Renal pelvis (tissue), 4 donors: ENCODE data around the gene B3GNT9. TPM values are rescaled to one million over a fixed set of nuclear protein-coding genes. Genes with fewer than 3 reads are reported as not detected.

Experiments used
- DNase-seq: peaks from one replicate; pipeline ENCODE4 v3.0.0-alpha.2; 2013
- polyA plus RNA-seq, 3 donors: library from polyadenylated mRNA; unstranded; fragments of 120-200 nt; gene quantifications; one replicate each; pipeline ENCODE4 v1.2.1, GENCODE V29; 2013; ENCODE audit not compliant: insufficient read length in 3 of 3

B3GNT9 gene
- polyA plus RNA-seq, 3 donors = 8.1 to 11.9 (median 8.2) TPM

DNA sequence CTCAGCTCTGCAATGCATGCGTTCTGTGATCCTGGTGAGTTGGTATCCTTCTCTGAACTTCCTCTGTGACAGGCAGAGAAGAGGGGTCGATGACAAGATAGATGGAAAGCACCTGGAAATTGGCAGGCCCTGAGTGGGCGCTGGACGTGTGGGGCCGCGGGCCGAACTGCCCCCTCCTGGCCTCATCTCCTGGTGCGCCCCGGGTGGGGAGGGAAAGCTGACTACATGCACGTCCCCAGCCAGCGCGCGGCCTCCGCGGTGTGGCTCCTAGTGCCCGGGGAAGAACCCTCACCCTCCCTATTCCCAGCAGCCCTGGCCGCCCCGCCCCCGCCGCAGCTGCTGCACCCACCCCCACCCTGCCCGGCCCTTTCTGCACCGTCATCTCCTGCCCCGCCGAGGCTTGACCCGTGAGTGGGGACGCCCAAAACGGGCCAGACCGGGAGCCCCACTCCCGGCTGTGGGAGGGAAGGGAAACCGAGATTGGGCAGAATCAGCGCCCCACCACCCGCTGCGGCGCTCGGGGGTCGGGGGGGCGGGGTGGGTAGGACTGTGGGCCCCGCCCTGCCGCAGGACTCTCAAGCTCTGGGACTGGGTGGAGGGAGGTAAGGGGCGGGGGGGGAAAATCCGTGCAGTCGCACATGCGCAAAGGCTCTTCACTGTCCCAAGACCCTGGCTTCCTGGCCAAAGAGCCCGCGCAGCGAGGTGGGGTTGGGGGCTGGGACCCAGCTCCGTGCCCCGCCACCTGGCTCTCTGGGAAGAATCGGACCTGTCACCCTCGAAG, 19.6 kb upstream of the B3GNT9 start, which contains the start of gene NOL3:
Gene NOL3, plus strand, starts transcription at position 371 of the 781 bp plus-strand sequence.
- no peak for DNase-seq

DNA sequence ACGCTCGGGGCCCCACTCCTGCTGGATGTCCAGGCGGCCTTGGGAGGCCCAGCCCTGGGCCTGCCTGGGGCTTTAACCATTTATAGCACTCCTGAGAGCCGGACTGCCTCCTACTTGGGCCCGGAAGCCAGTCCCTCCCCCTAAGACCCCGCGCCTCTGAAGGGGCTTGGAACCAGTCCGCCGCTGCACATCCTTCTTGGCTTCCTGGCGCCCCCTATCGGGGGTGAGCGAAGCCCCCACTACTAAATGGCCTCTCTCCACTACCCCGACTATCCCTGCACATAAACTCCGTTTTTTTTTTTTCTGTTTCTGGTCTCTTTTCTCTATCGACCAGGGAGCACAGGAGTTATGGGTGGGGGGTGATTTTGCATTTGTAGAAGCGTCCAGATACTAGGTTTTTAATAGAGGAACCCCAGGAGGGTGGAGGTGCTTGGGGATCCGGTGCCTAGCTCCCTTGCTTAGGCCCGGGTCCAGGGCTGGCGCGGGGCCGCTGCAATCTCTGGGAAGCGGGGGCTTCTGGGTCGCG, 18.9 kb upstream of the B3GNT9 start:
- no peak for DNase-seq

DNA sequence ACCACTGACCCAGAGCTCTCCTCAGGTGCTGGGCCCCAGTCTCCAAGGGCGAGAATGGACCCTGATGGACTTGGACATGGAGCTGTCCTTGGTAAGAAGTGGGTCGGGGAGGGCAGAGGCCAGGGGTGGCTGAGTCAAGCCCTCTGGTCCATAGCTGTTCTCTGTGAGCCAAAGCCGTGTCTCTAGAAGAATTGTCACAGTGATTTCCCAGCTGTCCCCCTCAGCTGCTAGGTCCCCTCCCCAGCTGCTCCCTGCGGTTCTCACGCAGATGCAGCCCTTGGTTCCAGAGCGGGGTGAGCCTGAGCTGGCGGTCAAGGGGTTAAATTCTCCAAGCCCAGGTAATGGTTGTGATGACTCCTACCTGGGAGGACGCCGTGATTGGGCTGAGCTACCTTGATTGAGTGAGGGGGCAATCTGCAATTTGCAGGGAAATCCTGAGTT, 18.2 kb upstream of the B3GNT9 start:
- no peak for DNase-seq

DNA sequence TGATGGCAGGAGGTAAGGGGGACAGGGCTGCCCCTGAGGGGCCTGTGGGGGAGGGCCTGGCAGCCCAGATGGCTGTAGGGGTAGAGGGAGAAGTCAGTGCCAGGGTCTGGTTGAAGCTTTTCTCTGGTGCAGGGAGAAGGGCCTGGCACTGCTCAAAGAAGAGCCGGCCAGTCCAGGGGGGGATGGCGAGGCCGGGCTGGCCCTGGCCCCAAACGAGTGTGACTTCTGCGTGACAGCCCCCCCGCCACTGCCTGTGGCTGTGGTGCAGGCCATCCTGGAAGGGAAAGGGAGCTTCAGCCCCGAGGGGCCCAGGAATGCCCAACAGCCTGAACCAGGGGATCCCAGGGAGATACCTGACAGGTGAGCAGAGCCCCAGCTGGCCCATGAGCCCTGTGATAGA, 16.8 kb upstream of the B3GNT9 start:
- DNase-seq = no peak

DNA sequence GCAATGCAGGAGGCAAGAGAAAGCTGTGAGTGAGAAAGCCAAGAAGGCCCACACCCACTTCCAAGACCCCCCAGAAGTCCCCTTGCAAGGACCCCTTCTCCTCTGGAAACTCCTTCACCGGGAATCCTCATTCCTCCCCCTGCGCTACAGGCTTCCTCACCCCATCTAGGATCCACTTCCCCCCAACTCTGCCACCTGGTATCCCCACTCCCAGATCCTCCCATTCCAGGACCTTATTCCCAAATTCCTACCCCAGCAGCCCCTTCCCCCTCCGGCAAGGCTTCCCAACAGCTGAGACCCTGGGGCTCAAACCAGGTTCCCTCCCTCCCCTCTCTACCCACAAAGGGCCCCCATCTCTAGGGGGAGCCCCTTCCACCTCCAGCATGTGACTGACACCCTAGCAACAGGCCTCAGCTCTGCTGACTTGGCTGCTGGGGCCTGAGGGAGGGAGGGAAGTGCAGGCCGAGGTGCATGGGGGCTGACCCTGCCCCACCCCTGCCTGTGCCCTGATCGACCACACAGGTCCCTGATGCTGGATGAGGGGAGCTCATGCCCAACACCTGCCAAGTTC, 15.9 kb upstream of the B3GNT9 start:
- DNase-seq = no peak

DNA sequence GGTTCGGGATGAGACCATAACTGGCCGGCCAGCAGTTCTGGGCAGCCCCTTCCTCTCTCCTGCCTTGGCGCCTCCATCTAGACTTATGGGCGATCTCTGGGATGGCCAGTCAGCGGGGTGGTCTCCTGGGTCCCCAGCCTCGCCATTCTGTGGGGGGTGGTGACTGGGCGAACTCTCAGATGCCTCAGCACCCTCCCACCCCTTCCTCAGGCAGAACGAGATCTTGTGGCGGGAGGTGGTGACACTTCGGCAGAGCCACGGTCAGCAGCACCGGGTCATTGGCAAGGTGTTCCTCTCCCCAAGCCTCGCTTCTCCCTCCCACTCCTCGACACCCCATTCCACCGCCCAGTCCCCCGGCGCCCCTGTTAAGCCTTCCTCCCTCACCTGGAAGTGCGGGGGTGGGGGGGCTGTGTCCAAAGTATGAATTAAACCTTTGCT, 15.3 kb upstream of the B3GNT9 start:
- DNase-seq = no peak

DNA sequence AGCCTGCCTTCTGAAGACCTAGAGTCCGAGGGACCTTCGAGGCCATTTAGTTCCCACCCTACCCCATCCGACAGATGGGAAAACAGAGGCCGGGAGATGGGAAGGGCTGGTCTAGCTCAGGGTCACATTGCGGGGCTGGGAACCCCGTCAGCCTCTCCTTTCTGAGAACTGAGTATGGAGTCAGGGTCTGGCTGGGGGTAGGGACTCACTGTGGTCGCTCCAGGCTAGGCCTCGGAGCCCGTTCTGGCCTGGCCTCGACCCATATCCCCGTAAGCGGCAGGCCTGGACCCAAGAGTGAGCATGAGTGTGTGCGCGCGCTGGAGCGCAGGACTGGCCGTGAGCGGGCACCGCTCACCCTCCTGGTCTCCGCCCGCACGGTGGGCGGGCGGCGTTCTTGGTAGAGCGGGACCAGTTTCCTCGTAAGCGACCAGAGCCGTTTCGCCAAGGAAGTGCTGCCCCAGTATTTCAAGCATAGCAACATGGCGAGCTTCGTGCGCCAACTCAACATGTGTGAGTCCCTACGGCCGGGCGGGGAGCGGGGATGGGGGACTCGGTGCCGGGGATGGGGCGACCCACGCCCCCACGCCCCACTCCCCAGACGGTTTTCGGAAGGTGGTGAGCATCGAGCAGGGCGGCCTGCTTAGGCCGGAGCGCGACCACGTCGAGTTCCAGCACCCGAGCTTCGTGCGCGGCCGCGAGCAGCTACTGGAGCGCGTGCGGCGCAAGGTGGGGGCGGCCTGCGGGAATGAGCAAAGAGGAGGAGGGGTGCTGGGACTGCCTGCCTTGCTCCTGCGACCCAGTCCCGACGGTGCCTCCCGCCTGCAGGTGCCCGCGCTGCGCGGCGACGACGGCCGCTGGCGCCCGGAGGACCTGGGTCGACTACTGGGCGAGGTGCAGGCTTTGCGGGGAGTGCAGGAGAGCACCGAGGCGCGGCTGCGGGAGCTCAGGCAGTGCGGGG, 14.6 kb upstream of the B3GNT9 start:
- DNase-seq = no peak

DNA sequence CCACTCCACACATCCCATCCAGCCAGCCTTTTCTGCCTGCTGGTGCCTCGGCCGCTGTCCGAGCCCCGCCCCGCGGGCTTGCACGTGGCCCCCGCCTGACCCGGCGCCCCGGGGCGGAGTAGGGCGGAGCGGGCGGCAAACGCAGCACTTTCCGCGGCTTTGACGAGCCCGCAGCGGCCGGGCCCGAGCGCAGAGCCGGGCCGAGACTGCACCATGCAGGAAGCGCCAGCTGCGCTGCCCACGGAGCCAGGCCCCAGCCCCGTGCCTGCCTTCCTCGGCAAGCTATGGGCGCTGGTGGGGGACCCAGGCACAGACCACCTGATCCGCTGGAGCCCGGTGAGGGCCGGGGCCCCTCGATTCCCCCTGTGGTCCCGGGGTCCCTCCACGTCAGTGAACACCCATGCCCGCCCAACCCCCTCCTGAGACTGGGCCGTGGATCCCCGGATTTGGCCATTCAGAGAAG, 13.8 kb upstream of the B3GNT9 start, which contains the start of gene HSF4:
Gene HSF4, plus strand, starts transcription at position 147 of the 463 bp plus-strand sequence. Its CDS starts 67 bp downstream, at position 214.
- no peak for DNase-seq

DNA sequence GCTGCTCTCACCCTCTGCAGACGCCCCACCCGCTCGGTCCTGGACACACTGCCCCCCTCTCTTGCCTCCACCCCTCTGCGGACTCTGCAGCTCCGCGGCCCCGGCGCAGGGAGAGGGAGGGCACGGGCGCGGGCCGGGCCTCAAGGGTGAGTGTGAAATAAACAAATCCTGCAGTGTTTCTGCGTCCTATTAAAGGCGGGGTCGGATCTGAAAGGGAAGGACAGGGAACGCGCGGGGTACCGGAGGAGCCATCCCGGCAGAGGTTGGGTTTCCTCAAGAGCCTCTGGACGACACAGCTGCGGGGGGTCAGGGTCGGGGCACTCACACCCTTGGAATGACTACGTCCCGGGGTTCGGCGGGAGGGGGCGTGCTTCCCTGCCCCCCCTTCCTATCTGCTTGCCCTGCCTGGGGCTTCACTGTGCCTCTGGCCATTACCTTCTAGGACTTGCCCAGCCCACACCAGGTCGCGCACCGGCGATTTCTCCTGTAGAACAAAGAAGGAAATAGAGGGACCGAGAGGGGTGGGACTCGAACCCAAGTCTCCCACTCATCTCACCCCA, 13.3 kb upstream of the B3GNT9 start:
- no peak for DNase-seq

DNA sequence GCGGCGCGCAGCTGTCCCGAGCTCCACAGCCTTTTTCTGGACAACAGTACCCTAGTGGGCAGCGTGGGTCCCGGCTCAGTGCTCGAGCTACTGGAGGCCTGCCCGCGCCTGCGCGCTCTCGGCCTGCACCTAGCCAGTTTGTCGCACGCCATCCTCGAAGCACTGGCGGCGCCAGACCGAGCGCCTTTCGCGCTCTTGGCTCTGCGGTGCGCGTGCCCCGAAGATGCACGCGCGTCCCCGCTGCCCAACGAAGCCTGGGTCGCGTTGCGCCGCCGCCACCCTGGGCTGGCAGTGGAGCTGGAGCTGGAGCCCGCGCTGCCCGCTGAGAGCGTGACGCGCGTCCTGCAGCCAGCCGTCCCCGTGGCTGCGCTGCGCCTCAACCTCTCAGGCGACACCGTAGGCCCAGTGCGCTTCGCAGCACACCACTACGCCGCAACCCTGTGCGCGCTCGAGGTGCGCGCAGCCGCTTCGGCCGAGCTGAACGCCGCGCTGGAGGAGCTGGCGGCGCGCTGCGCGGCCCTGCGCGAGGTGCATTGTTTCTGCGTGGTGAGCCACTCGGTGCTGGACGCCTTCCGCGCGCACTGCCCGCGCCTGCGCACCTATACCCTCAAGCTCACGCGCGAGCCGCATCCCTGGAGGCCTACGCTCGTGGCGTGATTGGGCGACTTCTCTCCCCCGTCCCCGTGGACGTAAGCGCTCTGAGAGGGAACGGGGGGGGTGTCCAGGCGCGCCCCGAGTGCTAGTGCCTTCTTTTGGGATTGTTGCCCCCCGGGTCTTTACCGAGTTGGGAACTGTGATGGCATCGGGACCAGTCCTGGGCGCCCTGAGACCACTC, 12.6 kb upstream of the B3GNT9 start:
- DNase-seq = no peak

DNA sequence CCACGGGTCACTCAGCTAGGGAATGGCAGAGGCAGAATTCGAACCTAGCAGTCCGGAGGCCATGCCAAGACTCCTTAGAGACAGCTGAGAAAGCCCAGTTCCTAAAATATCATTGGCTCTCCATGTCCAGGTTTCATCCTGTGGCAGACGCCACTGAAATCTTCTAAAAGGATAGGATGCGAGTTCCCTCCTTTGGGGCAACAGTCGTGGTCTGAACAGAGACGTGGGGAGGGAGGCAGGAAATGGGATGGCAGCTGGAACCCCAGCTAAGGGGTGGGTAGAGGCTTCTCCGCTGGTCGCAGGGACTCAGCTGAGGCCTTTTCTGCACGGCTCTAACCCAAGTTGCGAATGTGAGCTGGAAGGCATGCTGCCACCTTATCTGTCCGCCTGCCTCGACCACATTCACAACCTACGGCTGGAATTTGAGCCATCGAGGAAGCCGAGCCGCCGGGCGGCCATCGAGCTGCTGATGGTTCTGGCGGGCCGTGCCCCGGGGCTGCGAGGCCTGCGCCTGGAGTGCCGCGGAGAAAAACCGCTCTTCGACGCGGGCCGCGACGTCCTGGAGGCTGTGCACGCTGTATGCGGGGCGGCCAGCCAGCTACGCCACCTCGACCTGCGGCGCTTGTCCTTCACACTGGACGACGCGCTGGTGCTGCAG, 11.8 kb upstream of the B3GNT9 start:
- DNase-seq = no peak

DNA sequence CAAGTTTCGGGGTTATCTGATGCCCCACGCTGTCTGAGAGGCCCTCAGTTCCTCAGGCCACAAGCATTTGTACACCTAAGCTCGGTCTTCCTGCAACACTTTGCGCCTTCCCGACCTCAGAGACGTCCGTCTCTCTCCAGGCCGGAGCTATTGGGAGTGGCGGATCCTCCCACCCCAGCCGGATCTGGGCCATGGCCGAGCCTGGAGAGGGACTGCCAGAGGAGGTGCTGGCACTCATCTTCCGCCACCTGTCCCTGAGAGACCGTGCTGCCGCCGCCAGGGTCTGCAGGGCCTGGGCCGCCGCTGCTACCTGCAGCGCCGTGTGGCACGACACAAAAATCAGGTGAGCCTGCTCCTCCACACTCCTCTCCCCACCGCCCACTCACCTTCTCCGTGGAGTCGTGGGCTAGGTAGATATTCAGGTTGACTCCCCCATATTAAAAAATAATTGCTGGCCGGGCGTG, 10.8 kb upstream of the B3GNT9 start:
- DNase-seq = no peak

DNA sequence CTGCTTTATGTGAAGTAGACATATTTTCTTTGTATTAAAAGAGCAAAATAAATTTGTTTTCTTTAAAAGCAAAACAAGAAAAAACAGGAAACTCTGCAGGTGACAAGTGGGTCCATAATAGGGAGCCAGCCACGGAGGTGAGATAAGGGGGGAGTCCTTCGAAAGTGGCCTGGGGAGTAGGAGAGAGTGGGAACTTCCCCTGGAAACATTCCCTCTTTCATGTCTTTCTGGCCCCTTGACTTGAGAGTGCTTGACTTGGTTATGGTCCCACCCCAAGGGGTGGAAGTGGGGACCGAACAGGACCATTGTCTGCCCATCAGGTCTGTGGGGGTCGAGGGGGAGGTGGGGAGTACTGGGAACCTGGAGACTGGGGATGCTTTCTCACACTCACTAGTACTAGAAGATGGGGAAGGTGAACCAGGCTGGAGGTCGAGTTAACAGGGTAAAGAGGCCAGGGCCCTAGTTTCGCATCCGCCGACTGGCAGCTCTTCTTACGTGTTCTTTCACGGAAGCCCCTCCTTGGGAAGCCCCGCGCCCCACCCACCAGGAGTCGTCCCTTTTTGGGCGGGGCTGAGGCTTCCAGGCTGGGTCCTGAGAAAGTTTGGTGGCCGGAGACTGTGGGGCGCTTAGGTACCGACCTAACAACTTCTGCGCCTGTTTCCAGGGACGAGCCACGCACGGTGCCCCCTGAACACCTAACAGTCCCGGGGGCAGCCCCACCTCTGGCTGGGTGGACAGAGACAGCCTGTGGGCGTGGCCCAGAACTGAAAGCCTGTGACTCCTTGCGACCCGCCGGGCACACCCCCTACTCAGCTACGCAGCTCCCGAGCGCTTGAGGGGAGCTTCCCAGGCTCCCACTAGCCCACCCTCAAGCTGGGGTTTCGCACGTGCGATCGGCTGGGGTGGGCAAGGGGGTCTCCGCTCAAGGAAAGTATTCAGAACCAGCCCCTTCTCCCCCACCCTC, 8.1 kb upstream of the B3GNT9 start:
- DNase-seq = no peak

DNA sequence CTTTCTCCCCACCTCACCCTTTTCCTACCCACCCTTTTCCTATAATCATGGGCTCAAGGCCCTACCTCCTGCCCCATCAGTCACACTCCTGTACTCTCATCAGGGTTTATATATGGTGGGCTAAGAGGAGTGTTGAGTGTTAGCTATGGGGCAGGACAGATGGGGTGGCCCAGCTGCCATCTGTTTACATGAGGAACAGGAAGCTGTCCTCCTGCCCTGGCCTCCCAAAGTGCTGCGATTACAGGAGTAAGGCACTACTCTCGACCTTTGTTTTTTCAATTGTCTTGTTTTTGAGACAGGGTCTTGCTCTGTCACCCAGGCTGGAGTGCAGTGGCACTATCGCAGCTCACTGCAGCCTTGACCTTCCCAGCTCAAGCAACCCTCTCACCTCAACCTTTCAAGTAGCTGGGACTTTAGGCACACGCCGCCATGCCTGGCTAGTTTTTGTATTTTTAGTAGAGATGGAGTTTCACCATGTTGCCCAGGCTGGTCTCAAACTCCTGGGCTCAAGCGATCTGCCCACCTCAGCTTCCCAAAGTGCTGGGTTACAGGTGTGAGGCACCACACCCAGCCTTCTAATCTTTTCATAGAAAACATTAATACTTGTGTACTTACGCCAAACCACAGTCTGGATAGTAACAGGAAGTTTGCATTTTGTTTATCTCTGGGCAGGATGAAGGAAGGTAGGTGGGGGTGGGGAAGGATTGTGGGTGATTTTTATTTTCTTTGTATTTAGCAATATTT, 7.3 kb upstream of the B3GNT9 start:
- no peak for DNase-seq

DNA sequence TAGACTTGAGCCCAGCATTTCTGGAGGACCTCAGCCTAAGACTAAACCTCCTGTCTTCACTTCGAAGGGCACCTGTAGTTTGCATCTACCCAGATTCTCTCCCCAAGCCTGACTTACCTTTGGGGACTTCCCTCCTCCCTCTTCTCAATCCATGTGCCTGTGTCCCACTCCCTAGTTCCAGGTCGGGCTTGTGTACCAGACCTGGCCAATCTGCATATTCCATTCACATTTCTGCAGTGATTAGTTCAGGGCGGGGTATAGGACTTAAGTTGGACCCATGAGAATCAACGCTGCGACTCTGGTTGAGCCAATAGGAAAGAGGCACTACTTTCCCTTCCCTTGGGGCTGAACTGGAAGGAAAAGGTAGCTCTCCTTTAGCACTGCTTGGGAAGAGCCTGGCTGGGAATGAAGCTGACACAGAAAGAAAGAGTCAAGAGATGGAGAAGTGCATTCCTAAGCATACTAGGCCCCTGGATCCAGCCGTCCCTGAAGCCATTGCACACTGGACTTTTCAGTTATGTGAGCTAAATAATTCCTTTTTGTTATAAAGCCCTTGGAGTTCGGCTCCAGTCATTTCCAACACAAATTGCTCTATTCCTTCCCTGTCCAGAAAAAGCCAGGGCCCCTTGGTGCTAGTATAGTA, 6.4 kb upstream of the B3GNT9 start:
- DNase-seq = no peak

DNA sequence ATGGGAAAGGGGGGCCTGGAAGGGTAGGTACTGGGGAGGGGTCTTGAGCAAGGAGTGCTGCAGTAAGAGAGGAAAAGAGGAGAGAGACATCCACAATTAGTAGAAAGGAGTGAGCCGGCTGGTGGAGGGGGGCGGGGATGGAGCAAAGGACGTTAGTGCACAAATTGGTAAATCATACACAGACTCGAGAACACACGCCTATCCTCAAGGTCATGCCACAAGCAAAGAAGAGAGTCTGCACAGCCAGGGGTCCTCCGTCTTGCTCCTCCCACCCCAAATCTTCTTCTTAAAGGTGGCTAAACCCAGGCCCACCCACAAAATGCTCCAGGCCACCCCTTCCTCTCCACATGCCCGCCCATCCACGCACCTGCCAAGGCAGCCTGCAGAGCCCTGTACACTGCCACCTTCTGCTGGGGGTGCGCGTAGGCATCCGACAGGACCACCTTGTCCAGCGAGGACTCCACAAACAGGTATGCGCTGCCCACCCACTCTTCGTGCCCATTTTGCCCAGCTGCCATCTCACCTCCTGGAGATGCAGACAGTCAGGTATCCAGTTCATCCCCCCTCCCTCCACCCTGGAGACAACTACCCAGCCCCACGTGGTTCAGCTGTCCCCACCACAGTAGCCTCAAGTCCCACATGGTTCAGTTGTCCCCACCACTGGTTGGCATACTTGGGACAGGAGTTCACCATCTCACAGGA, 5.5 kb upstream of the B3GNT9 start:
- no peak for DNase-seq
